ENCODE data around the gene GRIK4. TPM values are rescaled to one million over a fixed set of nuclear protein-coding genes. Genes with fewer than 3 reads are reported as not detected.

GRIK4 gene
- total and polyA plus RNA-seq, 8 donors: 0.76 to 10.1 (median 7.7) TPM

- ATAC-seq: no peak
- Histone ChIP-seq H3K27ac (no peak overlapping the region), H3K9me3 (no peaks in the 10 kb centered on the region), H3K27me3 (peaks cover 0 to 26% of the 10 kb centered on the region in 2 donors), H3K4me3 (no peak overlapping the region), H3K4me1 (peaks cover 0 to 8% of the 10 kb centered on the region in 2 donors), H3K36me3 (no peaks in the 10 kb centered on the region)
- DNase-seq: no peak
- intact Hi-C loops (cut with DNase I): no loop called here
- peak in 1 of 2 donors; percentile 27 for TF ChIP-seq CTCF (IDR thresholded peaks at IDR 0.05)
These were observed 203.7 kb downstream of the GRIK4 start for GRCh38 chr11:120715239-120715638.

DNA sequence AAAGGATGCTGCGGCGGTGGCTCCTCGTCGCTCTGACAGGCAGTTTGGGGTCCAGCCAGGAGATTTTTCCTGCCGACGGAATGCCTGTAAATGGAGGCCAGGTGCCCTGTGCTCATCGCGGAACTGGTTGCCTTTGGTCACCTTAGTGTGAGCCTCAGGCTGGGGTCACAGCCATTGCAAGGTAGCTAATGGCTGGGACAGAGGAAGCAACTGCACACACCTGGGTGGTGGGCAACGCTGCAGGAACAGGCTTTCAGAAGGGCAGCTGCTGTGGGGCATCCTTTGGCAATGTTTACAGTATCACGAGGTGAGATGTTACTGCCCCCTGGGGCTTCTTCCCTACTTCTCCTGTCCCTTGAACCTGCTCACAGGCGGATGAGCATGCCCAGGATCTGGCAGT, 205.5 kb downstream of the GRIK4 start:
- DNase-seq (no peak), ATAC-seq (no peak)
- no peaks in the 10 kb centered on the region for H3K4me1 ChIP-seq
- peaks cover 0 to 30% of the 10 kb centered on the region in 2 donors for H3K27me3 ChIP-seq
- no peaks in the 10 kb centered on the region for H3K9me3 ChIP-seq
- H3K36me3 ChIP-seq: no peaks in the 10 kb centered on the region
- no peak overlapping the region for H3K4me3 ChIP-seq
- no peak for TF ChIP-seq CTCF (IDR thresholded peaks at IDR 0.05)
- H3K27ac ChIP-seq: no peak overlapping the region
- intact Hi-C loops (cut with DNase I): no loop called here

GRCh38 chr11:120717623-120718022, 206.1 kb downstream of the GRIK4 start:
- H3K27ac ChIP-seq: no peak overlapping the region
- TF ChIP-seq CTCF (IDR thresholded peaks at IDR 0.05): no peak
- no peaks in the 10 kb centered on the region for H3K36me3 ChIP-seq
- H3K4me1 ChIP-seq: no peaks in the 10 kb centered on the region
- no peak for DNase-seq
- intact Hi-C loops (cut with DNase I): no loop called here
- H3K27me3 ChIP-seq: peaks cover 0 to 30% of the 10 kb centered on the region in 2 donors
- ATAC-seq: no peak
- H3K4me3 ChIP-seq: no peak overlapping the region
- no peaks in the 10 kb centered on the region for H3K9me3 ChIP-seq

- Histone ChIP-seq H3K4me3 (no peak overlapping the region), H3K4me1 (no peaks in the 10 kb centered on the region), H3K9me3 (no peaks in the 10 kb centered on the region), H3K27me3 (peaks cover 0 to 30% of the 10 kb centered on the region in 2 donors), H3K27ac (no peak overlapping the region), H3K36me3 (no peaks in the 10 kb centered on the region)
- intact Hi-C loops (cut with DNase I): no loop called here
- no peak for DNase-seq
- no peak for TF ChIP-seq CTCF (IDR thresholded peaks at IDR 0.05)
- ATAC-seq: no peak
These were observed 206.6 kb downstream of the GRIK4 start for GRCh38 chr11:120718171-120718570.

GRCh38 chr11:120719348-120719747, 207.8 kb downstream of the GRIK4 start:
- no peak for TF ChIP-seq CTCF (IDR thresholded peaks at IDR 0.05)
- Histone ChIP-seq H3K27ac (no peak overlapping the region), H3K36me3 (no peaks in the 10 kb centered on the region), H3K27me3 (peaks cover 0 to 30% of the 10 kb centered on the region in 2 donors), H3K4me1 (no peaks in the 10 kb centered on the region), H3K4me3 (no peak overlapping the region), H3K9me3 (no peaks in the 10 kb centered on the region)
- DNase-seq (no peak), ATAC-seq (no peak)
- intact Hi-C loops (cut with DNase I): no loop called here
